IMR-90 (cell line): ENCODE data around the gene KIAA1614. TPM values are rescaled to one million over a fixed set of nuclear protein-coding genes. Genes with fewer than 3 reads are reported as not detected.

ENCODE experiments used
- ATAC-seq: fragments of 200-7000 bp; cut with Tn5 transposase; 2 replicates; pipeline ENCODE4 v1.9.1; 2020; ENCODE audit warnings: low read depth, mild to moderate bottlenecking, moderate library complexity
- BruUV-seq: library from RNA; stranded (reverse); fragments of 400-500 nt; replicated peaks from 2 replicates; lab custom pipeline; 2021; lab: Mats Ljungman, UMichigan
- CTCF ChIA-PET: fragments of 300-600 bp; formaldehyde crosslinking; extraction: SDS; loops from one replicate; lab custom pipeline; 2021; ENCODE audit warnings: antibody characterized with exemption; lab: Yijun Ruan, JAX
- POLR2A ChIA-PET: fragments of 300-600 bp; sonication (Branson Sonifier 250); formaldehyde crosslinking; loops from one replicate; lab custom pipeline; 2022; ENCODE audit warnings: antibody characterized with exemption; ENCODE audit not compliant: unreplicated experiment; lab: Charles Lee
- DNase-seq: peaks from one replicate; pipeline ENCODE4 v3.0.0; 2013
- H2AFZ ChIP-seq: replicated peaks from 2 replicates; pipeline ENCODE3; 2013; ENCODE audit warnings: low read length, mild to moderate bottlenecking; ENCODE audit not compliant: poor library complexity
- H2AK5ac ChIP-seq: 2 replicates; pipeline ENCODE4 v1.6.1; 2013; ENCODE audit warnings: low read depth, low read length, inconsistent platforms
- H2AK9ac ChIP-seq: replicated peaks from 2 replicates; pipeline ENCODE3; 2013; ENCODE audit warnings: mild to moderate bottlenecking, low read depth, low read length, moderate library complexity; ENCODE audit not compliant: poor library complexity
- H2BK120ac ChIP-seq: 2 replicates; pipeline ENCODE4 v1.6.1; 2013; ENCODE audit warnings: low read depth, low read length, inconsistent platforms
- H2BK15ac ChIP-seq: 3 replicates; pipeline ENCODE4 v1.6.1; 2013; ENCODE audit warnings: low read depth, low read length, inconsistent platforms
- H2BK20ac ChIP-seq: 2 replicates; pipeline ENCODE4 v1.6.1; 2013; ENCODE audit warnings: low read depth, mild to moderate bottlenecking, inconsistent platforms, low read length, moderate library complexity
- H2BK5ac ChIP-seq: 2 replicates; pipeline ENCODE4 v1.6.1; 2013; ENCODE audit warnings: mild to moderate bottlenecking, low read depth, low read length, inconsistent platforms; ENCODE audit not compliant: poor library complexity, severe bottlenecking
- H3K14ac ChIP-seq: replicated peaks from 2 replicates; pipeline ENCODE4 v1.6.1; 2013; ENCODE audit warnings: low read depth, low read length, inconsistent platforms
- H3K18ac ChIP-seq: 2 replicates; pipeline ENCODE4 v1.6.1; 2013; ENCODE audit warnings: low read depth, low read length, control low read depth
- H3K23ac ChIP-seq: 2 replicates; pipeline ENCODE4 v1.6.1; 2013; ENCODE audit warnings: low read depth, low read length, inconsistent platforms
- H3K27ac ChIP-seq: 2 replicates; pipeline ENCODE4 v1.5.1; 2013; ENCODE audit warnings: mild to moderate bottlenecking, control low read depth, low read length; ENCODE audit not compliant: insufficient read depth
- H3K27me3 ChIP-seq: 2 replicates; pipeline ENCODE4 v1.6.1; 2013; ENCODE audit warnings: low read length; ENCODE audit not compliant: control insufficient read depth, insufficient read depth
- H3K36me3 ChIP-seq: 2 replicates; pipeline ENCODE4 v1.6.1; 2013; ENCODE audit warnings: low read length, mixed read lengths; ENCODE audit not compliant: control insufficient read depth, insufficient read depth
- H3K4ac ChIP-seq: 2 replicates; pipeline ENCODE4 v1.6.1; 2013; ENCODE audit warnings: low read depth, low read length, inconsistent platforms
- H3K4me1 ChIP-seq: 2 replicates; pipeline ENCODE4 v1.6.1; 2013; ENCODE audit warnings: low read length, mixed read lengths; ENCODE audit not compliant: control insufficient read depth, insufficient read depth
- H3K4me2 ChIP-seq: 2 replicates; pipeline ENCODE4 v1.6.1; 2013; ENCODE audit warnings: low read depth, mild to moderate bottlenecking, control low read depth, low read length, moderate library complexity
- H3K4me3 ChIP-seq: 2 replicates; pipeline ENCODE4 v1.5.1; 2013; ENCODE audit warnings: low read depth, mild to moderate bottlenecking, control low read depth, low read length, moderate library complexity; ENCODE audit not compliant: insufficient read depth
- H3K56ac ChIP-seq: 2 replicates; pipeline ENCODE4 v1.6.1; 2013; ENCODE audit warnings: low read length, inconsistent platforms; ENCODE audit not compliant: insufficient read depth; ENCODE audit errors: extremely low read depth
- H3K79me1 ChIP-seq, 2 experiments: 2 replicates each; pipeline ENCODE4 v1.6.1; 2013; ENCODE audit warnings: low read length in 2 of 2, inconsistent platforms in 1 of 2, low read depth in 1 of 2
- H3K9ac ChIP-seq: 2 replicates; pipeline ENCODE4 v1.6.1; 2013; ENCODE audit warnings: low read depth, low read length, control low read depth
- H3K9me1 ChIP-seq: 2 replicates; pipeline ENCODE4 v1.6.1; 2013; ENCODE audit warnings: low read length, inconsistent platforms; ENCODE audit not compliant: insufficient read depth
- H3K9me3 ChIP-seq: 2 replicates; pipeline ENCODE4 v1.6.1; 2013; ENCODE audit warnings: low read length; ENCODE audit not compliant: control insufficient read depth, insufficient read depth
- H4K20me1 ChIP-seq: 2 replicates; pipeline ENCODE4 v1.6.1; 2013; ENCODE audit warnings: low read length, inconsistent platforms; ENCODE audit not compliant: insufficient read depth
- H4K5ac ChIP-seq: 2 replicates; pipeline ENCODE4 v1.6.1; 2013; ENCODE audit warnings: mild to moderate bottlenecking, low read depth, low read length, control low read depth
- H4K8ac ChIP-seq, 2 experiments: 2 replicates each; pipeline ENCODE4 v1.6.1; 2013; ENCODE audit warnings: low read depth in 2 of 2, low read length in 2 of 2, control low read depth in 1 of 2, inconsistent platforms in 1 of 2
- H4K91ac ChIP-seq: 2 replicates; pipeline ENCODE4 v1.6.1; 2013; ENCODE audit warnings: low read depth, low read length, inconsistent platforms; ENCODE audit not compliant: insufficient read depth
- CEBPB ChIP-seq: IDR thresholded peaks from 2 replicates; pipeline ENCODE4 v1.6.1; 2012; ENCODE audit warnings: low read depth, low read length, improper control_type of control experiment
- CHD1 ChIP-seq: IDR thresholded peaks from 2 replicates; pipeline ENCODE4 v1.6.1; 2012; ENCODE audit warnings: low read depth, low read length, improper control_type of control experiment
- FOS ChIP-seq: fragments of 150-350 bp; IDR thresholded peaks from 2 replicates; pipeline ENCODE4 v1.6.1; 2016; ENCODE audit warnings: low read depth, low read length
- MAFK ChIP-seq: IDR thresholded peaks from 2 replicates; pipeline ENCODE4 v1.6.1; 2012; ENCODE audit warnings: low read depth, low read length, improper control_type of control experiment
- MAZ ChIP-seq: IDR thresholded peaks from 2 replicates; pipeline ENCODE4 v1.6.1; 2012; ENCODE audit warnings: low read depth, mild to moderate bottlenecking, low read length, improper control_type of control experiment, moderate library complexity, borderline replicate concordance
- NFE2L2 ChIP-seq: fragments of 150-350 bp; IDR thresholded peaks from 2 replicates; pipeline ENCODE4 v1.6.1; 2016; ENCODE audit warnings: low read depth, mild to moderate bottlenecking, low read length
- POLR2A ChIP-seq: IDR thresholded peaks from 2 replicates; pipeline ENCODE4 v1.6.1; 2012; ENCODE audit warnings: mild to moderate bottlenecking, low read depth, low read length
- RAD21 ChIP-seq: IDR thresholded peaks from 2 replicates; pipeline ENCODE4 v1.6.1; 2012; ENCODE audit warnings: low read length, improper control_type of control experiment
- RCOR1 ChIP-seq: IDR thresholded peaks from 2 replicates; pipeline ENCODE4 v1.6.1; 2012; ENCODE audit warnings: mild to moderate bottlenecking, low read length, improper control_type of control experiment; ENCODE audit not compliant: insufficient replicate concordance
- RFX5 ChIP-seq: IDR thresholded peaks from 2 replicates; pipeline ENCODE4 v1.8.0; 2012; ENCODE audit warnings: low read depth, mild to moderate bottlenecking, low read length, moderate library complexity
- SMC3 ChIP-seq: fragments of 150-350 bp; IDR thresholded peaks from 2 replicates; pipeline ENCODE4 v1.6.1; 2016; ENCODE audit warnings: low read depth, mild to moderate bottlenecking, antibody characterized with exemption, low read length, moderate library complexity
- USF2 ChIP-seq: fragments of 150-350 bp; IDR thresholded peaks from 2 replicates; pipeline ENCODE4 v1.6.1; 2017; ENCODE audit warnings: mild to moderate bottlenecking, antibody characterized with exemption, low read length, low read depth
- WGBS, 2 experiments: methylation state at CpG; one replicate each; pipeline versions ENCODE4 v1.1.5 to v1.1.7; 2013; ENCODE audit warnings: missing lambda C conversion rate in 2 of 2; ENCODE audit not compliant: insufficient read length in 1 of 2; ENCODE audit errors: extremely low coverage in 2 of 2; 5-methylcytosine and 5-hydroxymethylcytosine counted together
- dilution Hi-C: fragments of 300-500 bp; cut with HindIII; formaldehyde crosslinking; loops from one replicate; pipeline ENCODE4 v1.14.3; 2018; ENCODE audit warnings: low sequenced_read_pairs; ENCODE audit not compliant: unreplicated experiment
- in situ Hi-C: fragments of 300-500 bp; cut with MboI; formaldehyde crosslinking; loops from 3 replicates; pipeline ENCODE4 v1.14.3; 2019; ENCODE audit warnings: low sequenced_read_pairs, inconsistent platforms, mixed read lengths
- intact Hi-C: fragments of 100-400 bp; cut with micrococcal nuclease; formaldehyde crosslinking; loops from 2 replicates; pipeline ENCODE4 v1.10.0; 2022
- polyA plus RNA-seq, 3 experiments: library from polyadenylated mRNA; depleted of rRNA; stranded (reverse); fragments of >200 nt; gene quantifications; 2 replicates each; pipeline ENCODE4 v1.2.3, GENCODE V29; 2012; ENCODE audit warnings: low replicate concordance in 1 of 3
- total RNA-seq: library from RNA; depleted of rRNA; stranded (reverse); fragments of >200 nt; gene quantifications from 2 replicates; pipeline ENCODE4 v1.2.3, GENCODE V29; 2012
- TF ChIP-seq, protein P1 (sequence below): conservative IDR thresholded peaks from 2 replicates; pipeline ENCODE4 v1.5.1; 2012; ENCODE audit warnings: mild to moderate bottlenecking, low read depth, low read length, improper control_type of control experiment
- TF ChIP-seq, protein P2 (sequence below): fragments of 150-350 bp; IDR thresholded peaks from 2 replicates; pipeline ENCODE4 v1.6.1; 2016; ENCODE audit warnings: low read depth, mild to moderate bottlenecking, low read length, moderate library complexity, borderline replicate concordance

The KIAA1614 gene
- total and polyA plus RNA-seq, 2 of the 4 experiments (the other 2 are of a cell fraction), result 1.8 to 3.5 TPM

DNA sequence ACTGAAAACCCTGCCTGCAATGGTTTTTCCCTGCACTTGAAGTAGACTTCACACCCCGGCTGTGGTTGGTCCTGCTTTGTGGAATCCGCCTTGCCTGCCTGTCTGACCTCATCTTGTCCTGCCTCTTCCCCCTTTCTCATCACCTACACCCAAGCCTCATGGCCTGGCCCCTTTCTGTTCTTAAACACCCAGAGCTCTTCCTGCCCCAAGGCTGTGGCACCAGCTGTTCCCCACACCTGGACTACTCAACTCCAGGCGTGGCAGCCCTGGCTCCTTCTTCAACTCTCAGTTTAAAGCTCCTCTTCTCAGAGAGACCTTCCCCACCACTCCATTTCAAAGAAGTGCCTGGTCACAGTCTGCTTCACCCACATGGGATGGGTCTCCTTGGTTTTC lies 27.0 kb downstream of the KIAA1614 start:
- Histone ChIP-seq H2BK15ac (no peak overlapping the region), H3K9ac (no peak overlapping the region), H3K36me3 (peaks cover 29% of the 10 kb centered on the region), H3K79me1 (no peaks in the 10 kb centered on the region), H4K20me1 (no peaks in the 10 kb centered on the region), H3K4me2 (no peak overlapping the region), H3K4me1 (no peaks in the 10 kb centered on the region), H4K91ac (no peak overlapping the region), H3K4ac (no peak overlapping the region), H3K56ac (no peak overlapping the region), H2AK9ac (no peak overlapping the region), H3K4me3 (no peak overlapping the region), H2AFZ (no peak overlapping the region), H3K9me1 (peaks cover 4% of the 10 kb centered on the region; the same call in 1 of the 2 replicates), H2BK120ac (no peak overlapping the region), H3K27ac (no peak overlapping the region), H3K18ac (no peak overlapping the region), H2BK5ac (no peak overlapping the region), H3K9me3 (no peaks in the 10 kb centered on the region), H3K14ac (no peak overlapping the region), H2BK20ac (no peak overlapping the region), H2AK5ac (no peak overlapping the region), H4K5ac (no peak overlapping the region), H3K27me3 (no peaks in the 10 kb centered on the region), H3K23ac (no peak overlapping the region), H4K8ac (no peak overlapping the region)
- WGBS, 2 experiments, result 81% methylated on average over 2 of the region's 3 CpGs; no CpG with 5 or more reads in 1 of the 2 experiments
- no TSS peak for BruUV-seq
- intact Hi-C loops, result no loop called here
- POLR2A ChIA-PET, result no interaction called here
- ATAC-seq (no peak), DNase-seq (no peak)
- no peak for TF ChIP-seq CHD1
- TF ChIP-seq MAFK, result no peak
- no peak for TF ChIP-seq CEBPB
- TF ChIP-seq, protein P1, sequence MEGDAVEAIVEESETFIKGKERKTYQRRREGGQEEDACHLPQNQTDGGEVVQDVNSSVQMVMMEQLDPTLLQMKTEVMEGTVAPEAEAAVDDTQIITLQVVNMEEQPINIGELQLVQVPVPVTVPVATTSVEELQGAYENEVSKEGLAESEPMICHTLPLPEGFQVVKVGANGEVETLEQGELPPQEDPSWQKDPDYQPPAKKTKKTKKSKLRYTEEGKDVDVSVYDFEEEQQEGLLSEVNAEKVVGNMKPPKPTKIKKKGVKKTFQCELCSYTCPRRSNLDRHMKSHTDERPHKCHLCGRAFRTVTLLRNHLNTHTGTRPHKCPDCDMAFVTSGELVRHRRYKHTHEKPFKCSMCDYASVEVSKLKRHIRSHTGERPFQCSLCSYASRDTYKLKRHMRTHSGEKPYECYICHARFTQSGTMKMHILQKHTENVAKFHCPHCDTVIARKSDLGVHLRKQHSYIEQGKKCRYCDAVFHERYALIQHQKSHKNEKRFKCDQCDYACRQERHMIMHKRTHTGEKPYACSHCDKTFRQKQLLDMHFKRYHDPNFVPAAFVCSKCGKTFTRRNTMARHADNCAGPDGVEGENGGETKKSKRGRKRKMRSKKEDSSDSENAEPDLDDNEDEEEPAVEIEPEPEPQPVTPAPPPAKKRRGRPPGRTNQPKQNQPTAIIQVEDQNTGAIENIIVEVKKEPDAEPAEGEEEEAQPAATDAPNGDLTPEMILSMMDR, result no peak
- no peak for TF ChIP-seq RCOR1
- TF ChIP-seq MAZ, result no peak
- TF ChIP-seq, protein P2, sequence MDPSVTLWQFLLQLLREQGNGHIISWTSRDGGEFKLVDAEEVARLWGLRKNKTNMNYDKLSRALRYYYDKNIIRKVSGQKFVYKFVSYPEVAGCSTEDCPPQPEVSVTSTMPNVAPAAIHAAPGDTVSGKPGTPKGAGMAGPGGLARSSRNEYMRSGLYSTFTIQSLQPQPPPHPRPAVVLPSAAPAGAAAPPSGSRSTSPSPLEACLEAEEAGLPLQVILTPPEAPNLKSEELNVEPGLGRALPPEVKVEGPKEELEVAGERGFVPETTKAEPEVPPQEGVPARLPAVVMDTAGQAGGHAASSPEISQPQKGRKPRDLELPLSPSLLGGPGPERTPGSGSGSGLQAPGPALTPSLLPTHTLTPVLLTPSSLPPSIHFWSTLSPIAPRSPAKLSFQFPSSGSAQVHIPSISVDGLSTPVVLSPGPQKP, result no peak
- TF ChIP-seq FOS, result no peak
- no peak for TF ChIP-seq USF2
- no peak for TF ChIP-seq RAD21
- TF ChIP-seq NFE2L2, result no peak
- TF ChIP-seq RFX5, result no peak
- no peak for TF ChIP-seq SMC3
- TF ChIP-seq POLR2A, result no peak
- dilution Hi-C loops, result no loop called here
- CTCF ChIA-PET, result no interaction called here
- in situ Hi-C loops, result no loop called here
